H1 (cell line): Measurements from ENCODE around the gene TNS3. TPM values are rescaled to one million over a fixed set of nuclear protein-coding genes. Genes with fewer than 3 reads are reported as not detected.

Source experiments
- BACH1 ChIP-seq: IDR thresholded peaks from 2 replicates; pipeline ENCODE4 v1.6.1; 2012; ENCODE audit warnings: low read length, improper control_type of control experiment
- PHF8 ChIP-seq: fragments of 200-600 bp; sonication (generic); conservative IDR thresholded peaks from 2 replicates; pipeline ENCODE4 v1.7.1; 2012; ENCODE audit warnings: low read depth, mild to moderate bottlenecking, inconsistent platforms, low read length, moderate library complexity
- POLR2AphosphoS5 ChIP-seq: IDR thresholded peaks from 2 replicates; pipeline ENCODE4 v1.6.1; 2011; ENCODE audit warnings: low read depth, low read length
- RFX5 ChIP-seq: IDR thresholded peaks from 2 replicates; pipeline ENCODE4 v1.6.1; 2011; ENCODE audit warnings: low read depth, low read length, improper control_type of control experiment, borderline replicate concordance
- RXRA ChIP-seq: IDR thresholded peaks from 2 replicates; pipeline ENCODE4 v1.6.1; 2011; ENCODE audit warnings: low read depth, mild to moderate bottlenecking, low read length, moderate library complexity; ENCODE audit not compliant: insufficient read depth
- TEAD4 ChIP-seq: IDR thresholded peaks from 2 replicates; pipeline ENCODE4 v1.6.1; 2012; ENCODE audit warnings: low read depth, low read length, inconsistent platforms, mixed read lengths
- polyA plus RNA-seq, 7 experiments: library from polyadenylated mRNA; depleted of rRNA in 3 of 7; stranded (reverse) in 5 of 7; unstranded in 2 of 7; fragments of >200 nt in 5 of 7; fragments of 200-250 nt in 2 of 7; gene quantifications; 1 replicate in 5 of 7; 2 replicates in 1 of 7; 4 replicates in 1 of 7; pipeline versions ENCODE4 v1.2.1 to v1.2.3, GENCODE V29; 2011 to 2013; ENCODE audit warnings: missing spikeins in 2 of 7, mixed read lengths in 2 of 7
- total RNA-seq: library from RNA; stranded (reverse); fragmentation: NEBNext Ultra II Directional; extraction: Animal tissue kit (Norgen Biotek cat#: 25700); gene quantifications from 2 replicates; pipeline ENCODE4 v1.2.1, GENCODE V29; 2021
- TF ChIP-seq, protein P1 (sequence below): fragments of 300-600 bp; sonication (generic); IDR thresholded peaks from 2 replicates; pipeline ENCODE4 v1.7.1; 2012; ENCODE audit warnings: low read length, moderate library complexity, mild to moderate bottlenecking, inconsistent platforms; ENCODE audit not compliant: insufficient replicate concordance
- TF ChIP-seq, protein P2 (sequence below), 3 experiments: IDR thresholded peaks; 1 replicate in 2 of 3; 2 replicates in 1 of 3; pipeline versions ENCODE4 v1.5.1 to v1.6.1; 2011; ENCODE audit warnings: low read length in 3 of 3, mild to moderate bottlenecking in 3 of 3, inconsistent platforms in 2 of 3, low read depth in 1 of 3, moderate library complexity in 1 of 3; ENCODE audit not compliant: insufficient read depth in 1 of 3; ENCODE audit errors: control extremely low read depth in 1 of 3

The TNS3 gene
- total and polyA plus RNA-seq, 2 of the 8 experiments (the other 6 are each of a cell fraction or from before 2014, with no cell fraction given): 11.9 to 24.2 TPM

DNA sequence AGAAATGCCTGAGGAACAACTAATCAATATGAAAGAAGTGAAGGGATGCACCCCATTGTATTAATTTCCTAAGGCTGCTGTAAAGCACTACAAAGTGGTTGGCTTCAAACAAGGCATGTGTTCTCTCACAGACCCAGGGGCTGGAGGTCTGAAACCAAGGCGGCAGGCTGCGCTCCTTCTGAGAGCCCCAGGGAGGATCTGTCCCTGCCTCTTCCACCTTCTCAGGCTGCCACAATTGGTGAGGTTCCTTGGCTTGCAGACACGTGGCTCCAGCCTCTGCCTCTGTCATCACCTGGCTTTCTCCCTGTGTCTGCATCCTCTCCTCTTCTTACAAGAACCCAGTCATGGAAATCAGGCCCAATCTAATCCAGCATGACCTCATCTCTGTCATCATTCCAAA, 110.1 kb downstream of the TNS3 start (continued):
- TF ChIP-seq, protein P1, sequence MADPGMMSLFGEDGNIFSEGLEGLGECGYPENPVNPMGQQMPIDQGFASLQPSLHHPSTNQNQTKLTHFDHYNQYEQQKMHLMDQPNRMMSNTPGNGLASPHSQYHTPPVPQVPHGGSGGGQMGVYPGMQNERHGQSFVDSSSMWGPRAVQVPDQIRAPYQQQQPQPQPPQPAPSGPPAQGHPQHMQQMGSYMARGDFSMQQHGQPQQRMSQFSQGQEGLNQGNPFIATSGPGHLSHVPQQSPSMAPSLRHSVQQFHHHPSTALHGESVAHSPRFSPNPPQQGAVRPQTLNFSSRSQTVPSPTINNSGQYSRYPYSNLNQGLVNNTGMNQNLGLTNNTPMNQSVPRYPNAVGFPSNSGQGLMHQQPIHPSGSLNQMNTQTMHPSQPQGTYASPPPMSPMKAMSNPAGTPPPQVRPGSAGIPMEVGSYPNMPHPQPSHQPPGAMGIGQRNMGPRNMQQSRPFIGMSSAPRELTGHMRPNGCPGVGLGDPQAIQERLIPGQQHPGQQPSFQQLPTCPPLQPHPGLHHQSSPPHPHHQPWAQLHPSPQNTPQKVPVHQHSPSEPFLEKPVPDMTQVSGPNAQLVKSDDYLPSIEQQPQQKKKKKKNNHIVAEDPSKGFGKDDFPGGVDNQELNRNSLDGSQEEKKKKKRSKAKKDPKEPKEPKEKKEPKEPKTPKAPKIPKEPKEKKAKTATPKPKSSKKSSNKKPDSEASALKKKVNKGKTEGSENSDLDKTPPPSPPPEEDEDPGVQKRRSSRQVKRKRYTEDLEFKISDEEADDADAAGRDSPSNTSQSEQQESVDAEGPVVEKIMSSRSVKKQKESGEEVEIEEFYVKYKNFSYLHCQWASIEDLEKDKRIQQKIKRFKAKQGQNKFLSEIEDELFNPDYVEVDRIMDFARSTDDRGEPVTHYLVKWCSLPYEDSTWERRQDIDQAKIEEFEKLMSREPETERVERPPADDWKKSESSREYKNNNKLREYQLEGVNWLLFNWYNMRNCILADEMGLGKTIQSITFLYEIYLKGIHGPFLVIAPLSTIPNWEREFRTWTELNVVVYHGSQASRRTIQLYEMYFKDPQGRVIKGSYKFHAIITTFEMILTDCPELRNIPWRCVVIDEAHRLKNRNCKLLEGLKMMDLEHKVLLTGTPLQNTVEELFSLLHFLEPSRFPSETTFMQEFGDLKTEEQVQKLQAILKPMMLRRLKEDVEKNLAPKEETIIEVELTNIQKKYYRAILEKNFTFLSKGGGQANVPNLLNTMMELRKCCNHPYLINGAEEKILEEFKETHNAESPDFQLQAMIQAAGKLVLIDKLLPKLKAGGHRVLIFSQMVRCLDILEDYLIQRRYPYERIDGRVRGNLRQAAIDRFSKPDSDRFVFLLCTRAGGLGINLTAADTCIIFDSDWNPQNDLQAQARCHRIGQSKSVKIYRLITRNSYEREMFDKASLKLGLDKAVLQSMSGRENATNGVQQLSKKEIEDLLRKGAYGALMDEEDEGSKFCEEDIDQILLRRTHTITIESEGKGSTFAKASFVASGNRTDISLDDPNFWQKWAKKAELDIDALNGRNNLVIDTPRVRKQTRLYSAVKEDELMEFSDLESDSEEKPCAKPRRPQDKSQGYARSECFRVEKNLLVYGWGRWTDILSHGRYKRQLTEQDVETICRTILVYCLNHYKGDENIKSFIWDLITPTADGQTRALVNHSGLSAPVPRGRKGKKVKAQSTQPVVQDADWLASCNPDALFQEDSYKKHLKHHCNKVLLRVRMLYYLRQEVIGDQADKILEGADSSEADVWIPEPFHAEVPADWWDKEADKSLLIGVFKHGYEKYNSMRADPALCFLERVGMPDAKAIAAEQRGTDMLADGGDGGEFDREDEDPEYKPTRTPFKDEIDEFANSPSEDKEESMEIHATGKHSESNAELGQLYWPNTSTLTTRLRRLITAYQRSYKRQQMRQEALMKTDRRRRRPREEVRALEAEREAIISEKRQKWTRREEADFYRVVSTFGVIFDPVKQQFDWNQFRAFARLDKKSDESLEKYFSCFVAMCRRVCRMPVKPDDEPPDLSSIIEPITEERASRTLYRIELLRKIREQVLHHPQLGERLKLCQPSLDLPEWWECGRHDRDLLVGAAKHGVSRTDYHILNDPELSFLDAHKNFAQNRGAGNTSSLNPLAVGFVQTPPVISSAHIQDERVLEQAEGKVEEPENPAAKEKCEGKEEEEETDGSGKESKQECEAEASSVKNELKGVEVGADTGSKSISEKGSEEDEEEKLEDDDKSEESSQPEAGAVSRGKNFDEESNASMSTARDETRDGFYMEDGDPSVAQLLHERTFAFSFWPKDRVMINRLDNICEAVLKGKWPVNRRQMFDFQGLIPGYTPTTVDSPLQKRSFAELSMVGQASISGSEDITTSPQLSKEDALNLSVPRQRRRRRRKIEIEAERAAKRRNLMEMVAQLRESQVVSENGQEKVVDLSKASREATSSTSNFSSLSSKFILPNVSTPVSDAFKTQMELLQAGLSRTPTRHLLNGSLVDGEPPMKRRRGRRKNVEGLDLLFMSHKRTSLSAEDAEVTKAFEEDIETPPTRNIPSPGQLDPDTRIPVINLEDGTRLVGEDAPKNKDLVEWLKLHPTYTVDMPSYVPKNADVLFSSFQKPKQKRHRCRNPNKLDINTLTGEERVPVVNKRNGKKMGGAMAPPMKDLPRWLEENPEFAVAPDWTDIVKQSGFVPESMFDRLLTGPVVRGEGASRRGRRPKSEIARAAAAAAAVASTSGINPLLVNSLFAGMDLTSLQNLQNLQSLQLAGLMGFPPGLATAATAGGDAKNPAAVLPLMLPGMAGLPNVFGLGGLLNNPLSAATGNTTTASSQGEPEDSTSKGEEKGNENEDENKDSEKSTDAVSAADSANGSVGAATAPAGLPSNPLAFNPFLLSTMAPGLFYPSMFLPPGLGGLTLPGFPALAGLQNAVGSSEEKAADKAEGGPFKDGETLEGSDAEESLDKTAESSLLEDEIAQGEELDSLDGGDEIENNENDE: no peak
- TF ChIP-seq RXRA (no peak), BACH1 (no peak), TEAD4 (no peak), RFX5 (no peak), POLR2AphosphoS5 (no peak), PHF8 (no peak)
- TF ChIP-seq, protein P2, sequence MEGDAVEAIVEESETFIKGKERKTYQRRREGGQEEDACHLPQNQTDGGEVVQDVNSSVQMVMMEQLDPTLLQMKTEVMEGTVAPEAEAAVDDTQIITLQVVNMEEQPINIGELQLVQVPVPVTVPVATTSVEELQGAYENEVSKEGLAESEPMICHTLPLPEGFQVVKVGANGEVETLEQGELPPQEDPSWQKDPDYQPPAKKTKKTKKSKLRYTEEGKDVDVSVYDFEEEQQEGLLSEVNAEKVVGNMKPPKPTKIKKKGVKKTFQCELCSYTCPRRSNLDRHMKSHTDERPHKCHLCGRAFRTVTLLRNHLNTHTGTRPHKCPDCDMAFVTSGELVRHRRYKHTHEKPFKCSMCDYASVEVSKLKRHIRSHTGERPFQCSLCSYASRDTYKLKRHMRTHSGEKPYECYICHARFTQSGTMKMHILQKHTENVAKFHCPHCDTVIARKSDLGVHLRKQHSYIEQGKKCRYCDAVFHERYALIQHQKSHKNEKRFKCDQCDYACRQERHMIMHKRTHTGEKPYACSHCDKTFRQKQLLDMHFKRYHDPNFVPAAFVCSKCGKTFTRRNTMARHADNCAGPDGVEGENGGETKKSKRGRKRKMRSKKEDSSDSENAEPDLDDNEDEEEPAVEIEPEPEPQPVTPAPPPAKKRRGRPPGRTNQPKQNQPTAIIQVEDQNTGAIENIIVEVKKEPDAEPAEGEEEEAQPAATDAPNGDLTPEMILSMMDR (IDR thresholded peaks at IDR 0.05; ENCODE audit: control extremely low read depth in 1 of 3, insufficient read depth in 1 of 3, low read depth in 1 of 3, low read length in 3 of 3): no peak
- TF ChIP-seq, all 59 proteins: peak for 0
